Measurements from ENCODE around the gene LRTM2. TPM values are rescaled to one million over a fixed set of nuclear protein-coding genes. Genes with fewer than 3 reads are reported as not detected.

Gene LRTM2
- total RNA-seq, 4 donors from 2014 or later = not detected

GRCh38 chr12:1881936-1882335 is 61.6 kb downstream of the LRTM2 start:
- WGBS, 2 donors = 0 to 46% methylated on average over 2 of the region's 3 CpGs
- Histone ChIP-seq H3K27ac (no peak overlapping the region), H3K27me3 (peaks cover 0 to 22% (median 0%) of the 10 kb centered on the region in 4 donors), H3K9me3 (no peaks in the 10 kb centered on the region), H3K36me3 (no peaks in the 10 kb centered on the region), H3K4me3 (no peak overlapping the region), H3K4me1 (no peaks in the 10 kb centered on the region)
- no peak for DNase-seq
- TF ChIP-seq POLR2A (IDR thresholded peaks at IDR 0.05) = no peak
- intact Hi-C loops (cut with DNase I) = no loop called here

GRCh38 chr12:1882405-1882804 is 62.0 kb downstream of the LRTM2 start:
- intact Hi-C loops (cut with DNase I) = no loop called here
- Histone ChIP-seq H3K27ac (no peak overlapping the region), H3K4me1 (no peaks in the 10 kb centered on the region), H3K27me3 (peaks cover 0 to 26% (median 0%) of the 10 kb centered on the region in 4 donors), H3K9me3 (no peaks in the 10 kb centered on the region), H3K4me3 (no peak overlapping the region), H3K36me3 (no peaks in the 10 kb centered on the region)
- 60 to 85% methylated on average over 5 to 6 of the region's 8 CpGs for WGBS, 2 donors
- TF ChIP-seq POLR2A (IDR thresholded peaks at IDR 0.05) (no peak), CTCF (IDR thresholded peaks at IDR 0.05) (no peak)
- no peak for DNase-seq

GRCh38 chr12:1882850-1883470 is 62.6 kb downstream of the LRTM2 start:
- Histone ChIP-seq H3K36me3 (no peaks in the 10 kb centered on the region), H3K4me1 (no peaks in the 10 kb centered on the region), H3K9me3 (no peaks in the 10 kb centered on the region), H3K27ac (no peak overlapping the region), H3K4me3 (no peak overlapping the region), H3K27me3 (peaks cover 0 to 22% (median 0%) of the 10 kb centered on the region in 4 donors)
- DNase-seq = no peak
- intact Hi-C loops (cut with DNase I) = no loop called here
- TF ChIP-seq CTCF (IDR thresholded peaks at IDR 0.05) (no peak), POLR2A (IDR thresholded peaks at IDR 0.05) (no peak)
- WGBS, 2 donors = 67 to 93% methylated on average over 3 to 6 of the region's 19 CpGs

- TF ChIP-seq POLR2A (IDR thresholded peaks at IDR 0.05) (no peak), CTCF (IDR thresholded peaks at IDR 0.05) (no peak)
- Histone ChIP-seq H3K4me1 (no peaks in the 10 kb centered on the region), H3K27ac (no peak overlapping the region), H3K4me3 (no peak overlapping the region), H3K27me3 (peaks cover 0 to 22% (median 0%) of the 10 kb centered on the region in 4 donors), H3K36me3 (no peaks in the 10 kb centered on the region), H3K9me3 (no peaks in the 10 kb centered on the region)
- 74 to 75% methylated on average over 7 to 8 of the region's 8 CpGs for WGBS, 2 donors
- intact Hi-C loops (cut with DNase I) = no loop called here
- DNase-seq = no peak
Observed at GRCh38 chr12:1883513-1883912, 63.1 kb downstream of the LRTM2 start.

- no peak overlapping the region for H3K27ac ChIP-seq
- DNase-seq = no peak
- no peaks in the 10 kb centered on the region for H3K36me3 ChIP-seq
- no peak overlapping the region for H3K4me3 ChIP-seq
- no peak for TF ChIP-seq CTCF (IDR thresholded peaks at IDR 0.05)
- no peak for TF ChIP-seq POLR2A (IDR thresholded peaks at IDR 0.05)
- intact Hi-C loops (cut with DNase I) = no loop called here
- peaks cover 0 to 22% (median 0%) of the 10 kb centered on the region in 4 donors for H3K27me3 ChIP-seq
- no peaks in the 10 kb centered on the region for H3K9me3 ChIP-seq
- H3K4me1 ChIP-seq = no peaks in the 10 kb centered on the region
- 70 to 71% methylated on average over 2 to 3 of the region's 9 CpGs for WGBS, 2 donors
Observed at GRCh38 chr12:1884651-1885050, 64.3 kb downstream of the LRTM2 start.
